Endometrial microvascular endothelial cells (primary cell): ENCODE data around the gene STIL. TPM values are rescaled to one million over a fixed set of nuclear protein-coding genes. Genes with fewer than 3 reads are reported as not detected.
"Not testable (repeated sequence)": the region's sequence is repeated elsewhere in the genome, so short reads cannot be mapped to it uniquely, and the experiment has no call there.

ENCODE experiments used
- in situ Hi-C: cut with HindIII; loops from 2 replicates; pipeline ENCODE4 v1.10.0; 2017; ENCODE audit warnings: low sequenced_read_pairs, low pct_unique_long_range_greater_than_20kb; ENCODE audit errors: inconsistent ontology term
- total RNA-seq: library from RNA; depleted of rRNA; stranded (reverse); fragments of >200 nt; gene quantifications from one replicate; pipeline ENCODE4 v1.2.3, GENCODE V29; 2015; ENCODE audit errors: inconsistent ontology term

Gene STIL
- total RNA-seq, 1 donor from 2014 or later: 23.5 TPM

GRCh38 chr1:47208374-47208850 lies 105.5 kb downstream of the STIL start:
- in situ Hi-C loops: no loop called here

DNA sequence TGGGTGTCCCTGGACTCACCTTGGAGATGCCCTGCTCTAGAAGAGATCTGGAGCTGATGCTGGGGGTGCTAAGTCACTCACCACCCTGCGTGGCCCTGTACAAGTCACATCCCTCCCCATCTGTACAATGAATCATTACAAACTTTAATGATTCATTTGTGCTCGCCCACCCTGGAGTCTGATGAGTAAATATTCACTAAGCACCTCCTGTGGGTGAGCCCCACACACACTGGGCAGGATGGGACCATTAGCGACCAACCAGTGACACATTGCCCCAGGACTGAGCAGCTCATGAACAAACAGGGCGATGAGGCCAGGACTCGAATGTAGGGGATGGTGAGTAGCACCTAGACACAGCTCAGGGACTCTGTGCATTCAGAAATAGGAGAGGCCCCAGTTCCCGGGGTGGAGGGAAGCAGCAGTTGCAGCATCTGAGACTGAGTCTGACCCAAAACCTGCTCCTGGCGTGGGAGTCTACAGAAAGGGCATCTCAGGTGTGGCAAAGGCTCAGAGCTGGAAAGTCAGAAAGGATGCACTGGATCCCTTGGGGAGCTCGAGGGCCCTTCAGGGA lies 106.1 kb downstream of the STIL start:
- in situ Hi-C loops: no loop called here

- in situ Hi-C loops: no loop called here
Measured at GRCh38 chr1:47205918-47206317, 108.0 kb downstream of the STIL start.

- in situ Hi-C loops: not testable (repeated sequence)
Measured at GRCh38 chr1:47203504-47203903, 110.4 kb downstream of the STIL start.

- in situ Hi-C loops: no loop called here
Measured at GRCh38 chr1:47201179-47201578, 112.8 kb downstream of the STIL start.

Other genes with a start within 250 kb of the STIL start
- not detected for gene CYP4Z1, start 246.9 kb downstream of the STIL start, total RNA-seq
- not detected for gene CYP4A22, start 176.7 kb downstream of the STIL start, total RNA-seq
- not detected for gene PDZK1IP1, start 124.1 kb downstream of the STIL start, total RNA-seq
- gene TAL1, start 81.9 kb downstream of the STIL start, total RNA-seq: 22.0 TPM
- gene CMPK1, start 19.6 kb upstream of the STIL start, total RNA-seq: 79.6 TPM
- not detected for gene FOXE3, start 102.1 kb upstream of the STIL start, total RNA-seq
- 0.28 TPM for gene FOXD2, start 123.9 kb upstream of the STIL start, total RNA-seq